SK-N-SH (cell line): ENCODE results near the gene PEX13.

Experiments
- CTCF ChIP-seq: fragments of 200-600 bp; sonication (generic); IDR thresholded peaks from 2 replicates; pipeline ENCODE4 v1.6.1; 2017; ENCODE audit warnings: antibody characterized with exemption, mild to moderate bottlenecking, moderate library complexity
- EP300 ChIP-seq, 2 experiments: IDR thresholded peaks; 2 replicates each; pipeline versions ENCODE4 v1.4.0 to v1.6.1; 2012; ENCODE audit warnings: borderline replicate concordance in 1 of 2, low read depth in 1 of 2, low read length in 1 of 2
- FOXM1 ChIP-seq: IDR thresholded peaks from 2 replicates; pipeline ENCODE4 v1.4.0; 2012; ENCODE audit warnings: low read depth, mild to moderate bottlenecking
- GABPA ChIP-seq: IDR thresholded peaks from 2 replicates; pipeline ENCODE4 v1.4.0; 2012; ENCODE audit warnings: low read depth, mild to moderate bottlenecking
- JUND ChIP-seq: IDR thresholded peaks from 2 replicates; pipeline ENCODE4 v1.4.0; 2012
- POLR2AphosphoS5 ChIP-seq: IDR thresholded peaks from 2 replicates; pipeline ENCODE4 v1.6.1; 2012; ENCODE audit warnings: low read depth, low read length
- RAD21 ChIP-seq: IDR thresholded peaks from 2 replicates; pipeline ENCODE4 v1.6.1; 2012; ENCODE audit warnings: mild to moderate bottlenecking, low read length
- RCOR1 ChIP-seq: fragments of 150-350 bp; IDR thresholded peaks from 2 replicates; pipeline ENCODE4 v1.6.1; 2017; ENCODE audit warnings: antibody characterized with exemption, low read length
- REST ChIP-seq: IDR thresholded peaks from 2 replicates; pipeline ENCODE4 v1.6.1; 2012; ENCODE audit warnings: mild to moderate bottlenecking, low read depth, low read length, moderate library complexity
- RFX5 ChIP-seq: IDR thresholded peaks from 2 replicates; pipeline ENCODE4 v1.6.1; 2012; ENCODE audit warnings: mild to moderate bottlenecking, improper control_type of control experiment, low read length
- SMC3 ChIP-seq: IDR thresholded peaks from 2 replicates; pipeline ENCODE4 v1.6.1; 2012; ENCODE audit warnings: low read depth, low read length, improper control_type of control experiment
- TAF1 ChIP-seq: IDR thresholded peaks from 2 replicates; pipeline ENCODE4 v1.6.1; 2012; ENCODE audit warnings: low read depth, mild to moderate bottlenecking, low read length, moderate library complexity, borderline replicate concordance
- TCF12 ChIP-seq: IDR thresholded peaks from 2 replicates; pipeline ENCODE4 v1.4.0; 2012
- USF2 ChIP-seq: fragments of 150-350 bp; IDR thresholded peaks from 2 replicates; pipeline ENCODE4 v1.6.1; 2017; ENCODE audit warnings: antibody characterized with exemption, low read length, low read depth, borderline replicate concordance

GRCh38 chr2:61016392-61017002 lies 1.0 kb upstream of the PEX13 start:
- no peak for TF ChIP-seq EP300 (IDR thresholded peaks at IDR 0.05; ENCODE audit: borderline replicate concordance in 1 of 2, low read depth in 1 of 2, low read length in 1 of 2)
- no peak for TF ChIP-seq CTCF
- TF ChIP-seq FOXM1 = no peak
- TF ChIP-seq REST = no peak
- no peak for TF ChIP-seq TAF1
- no peak for TF ChIP-seq RFX5
- TF ChIP-seq POLR2AphosphoS5 = no peak
- no peak for TF ChIP-seq RAD21
- no peak for TF ChIP-seq TCF12
- no peak for TF ChIP-seq SMC3
- TF ChIP-seq RCOR1 = no peak
- TF ChIP-seq JUND = no peak
- no peak for TF ChIP-seq USF2
- no peak for TF ChIP-seq GABPA
